GM12864 (cell line): Measurements from ENCODE around the gene CDK11A.
"Not testable (repeated sequence)": the region's sequence is repeated elsewhere in the genome, so short reads cannot be mapped to it uniquely, and the experiment has no call there.

ENCODE experiments used
- DNase-seq: peaks from one replicate; pipeline ENCODE4 v3.0.0-alpha.2; 2011; ENCODE audit warnings: low read depth
- H3K4me3 ChIP-seq: 2 replicates; pipeline ENCODE4 v1.5.1; 2011; ENCODE audit warnings: mild to moderate bottlenecking, low read depth, low read length, control low read depth
- TF ChIP-seq, protein P1 (sequence below): IDR thresholded peaks from 2 replicates; pipeline ENCODE4 v1.5.1; 2011; ENCODE audit warnings: low read depth, mild to moderate bottlenecking, moderate library complexity, low read length, control low read depth, inconsistent platforms; ENCODE audit errors: missing control alignments

The CDK11A gene

DNA sequence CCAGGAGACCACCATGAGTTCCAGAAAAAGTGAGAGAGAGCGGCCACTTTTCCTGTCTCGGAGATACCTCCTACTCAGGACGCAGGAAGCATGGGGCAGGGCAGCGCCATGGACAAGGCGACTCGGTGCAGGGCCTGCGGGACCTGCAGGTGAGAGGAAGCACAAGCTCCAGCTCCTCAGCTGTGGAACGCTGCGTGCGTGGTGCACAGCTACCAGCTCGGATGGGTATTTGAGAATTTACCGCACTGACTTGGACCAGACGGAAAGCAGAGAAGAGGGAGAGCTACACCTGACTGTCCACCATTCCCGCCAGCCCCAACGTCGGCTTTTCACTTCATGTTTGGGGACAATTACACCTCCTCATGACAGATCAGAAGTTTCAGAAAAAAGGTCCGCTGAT, 8.2 kb upstream of the CDK11A start:
- no peak for DNase-seq
- TF ChIP-seq, protein P1, sequence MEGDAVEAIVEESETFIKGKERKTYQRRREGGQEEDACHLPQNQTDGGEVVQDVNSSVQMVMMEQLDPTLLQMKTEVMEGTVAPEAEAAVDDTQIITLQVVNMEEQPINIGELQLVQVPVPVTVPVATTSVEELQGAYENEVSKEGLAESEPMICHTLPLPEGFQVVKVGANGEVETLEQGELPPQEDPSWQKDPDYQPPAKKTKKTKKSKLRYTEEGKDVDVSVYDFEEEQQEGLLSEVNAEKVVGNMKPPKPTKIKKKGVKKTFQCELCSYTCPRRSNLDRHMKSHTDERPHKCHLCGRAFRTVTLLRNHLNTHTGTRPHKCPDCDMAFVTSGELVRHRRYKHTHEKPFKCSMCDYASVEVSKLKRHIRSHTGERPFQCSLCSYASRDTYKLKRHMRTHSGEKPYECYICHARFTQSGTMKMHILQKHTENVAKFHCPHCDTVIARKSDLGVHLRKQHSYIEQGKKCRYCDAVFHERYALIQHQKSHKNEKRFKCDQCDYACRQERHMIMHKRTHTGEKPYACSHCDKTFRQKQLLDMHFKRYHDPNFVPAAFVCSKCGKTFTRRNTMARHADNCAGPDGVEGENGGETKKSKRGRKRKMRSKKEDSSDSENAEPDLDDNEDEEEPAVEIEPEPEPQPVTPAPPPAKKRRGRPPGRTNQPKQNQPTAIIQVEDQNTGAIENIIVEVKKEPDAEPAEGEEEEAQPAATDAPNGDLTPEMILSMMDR = no peak
- H3K4me3 ChIP-seq = no peak overlapping the region

DNA sequence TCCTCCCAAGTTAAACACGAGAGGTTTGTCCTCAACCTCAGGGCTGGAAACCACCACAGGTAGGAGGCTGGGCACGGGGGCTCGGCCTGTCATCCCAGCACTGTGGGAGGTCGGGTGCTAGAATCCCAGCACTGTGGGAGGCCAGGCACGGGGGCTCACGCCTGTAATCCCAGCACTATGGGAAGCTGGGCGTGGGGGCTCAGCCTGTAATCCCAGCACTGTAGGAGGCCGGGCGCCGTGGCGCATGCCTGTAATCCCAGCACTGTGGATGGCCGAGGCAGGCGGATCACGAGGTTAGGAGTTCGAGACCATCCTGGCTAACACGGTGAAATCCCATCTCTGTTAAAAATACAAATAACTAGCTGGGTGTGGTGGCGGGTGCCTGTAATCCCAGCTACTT, 6.7 kb upstream of the CDK11A start:
- no peak for DNase-seq
- H3K4me3 ChIP-seq = no peak overlapping the region
- TF ChIP-seq, protein P1 = no peak

DNA sequence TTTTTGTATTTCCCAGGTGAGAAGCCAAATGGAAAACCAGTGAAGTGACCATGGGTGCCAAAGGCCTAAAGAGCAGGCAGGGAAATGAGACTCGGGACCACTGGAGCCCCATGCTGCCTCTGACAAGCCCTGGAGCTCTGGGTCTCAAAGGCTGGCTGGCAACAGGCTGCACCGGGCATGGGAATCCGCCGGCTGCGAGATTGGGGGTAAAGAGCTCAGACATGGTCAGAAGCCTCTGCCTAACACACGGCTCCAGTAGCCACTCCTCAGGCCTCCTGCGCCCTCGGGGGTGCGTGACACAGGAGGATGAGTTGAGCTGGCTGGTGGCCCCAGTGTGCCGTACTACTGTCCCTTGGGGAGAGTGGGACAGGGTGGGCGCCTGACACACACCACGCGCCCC, 6.1 kb upstream of the CDK11A start:
- DNase-seq, H3K4me3 ChIP-seq: not testable (repeated sequence)

DNA sequence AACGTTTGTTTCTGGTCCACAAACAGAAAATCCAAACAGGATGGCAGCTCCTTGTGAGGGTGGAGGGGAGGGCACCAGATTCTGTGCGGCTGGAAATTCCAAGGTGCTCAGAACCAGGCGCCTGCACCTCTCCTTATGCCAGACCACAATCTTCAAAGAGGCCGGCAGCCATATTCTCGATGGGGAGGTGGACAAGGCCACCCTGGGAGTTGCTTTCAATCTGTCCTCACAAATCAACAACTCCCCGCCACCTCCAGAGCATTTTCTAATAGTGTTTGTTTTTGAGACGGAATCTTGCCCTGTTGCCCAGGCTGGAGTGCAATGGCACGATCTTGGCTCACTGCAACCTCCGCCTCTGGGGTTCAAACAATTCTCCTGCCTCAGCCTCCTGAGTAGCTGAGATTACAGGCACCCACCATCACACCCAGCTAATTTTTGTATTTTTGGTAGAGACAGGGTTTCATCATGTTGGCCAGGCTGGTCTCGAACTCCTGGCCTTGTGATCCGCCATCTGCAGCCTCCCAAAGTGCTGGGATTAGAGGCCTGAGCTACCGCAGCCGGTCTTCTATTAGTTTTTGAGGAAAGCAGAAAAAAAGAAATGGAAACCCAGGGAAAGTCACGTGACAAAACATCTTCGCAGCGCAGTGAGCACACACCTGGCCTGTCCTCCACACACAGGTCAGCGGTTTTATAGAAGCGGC, 5.1 kb upstream of the CDK11A start:
- DNase-seq, H3K4me3 ChIP-seq: not testable (repeated sequence)

DNA sequence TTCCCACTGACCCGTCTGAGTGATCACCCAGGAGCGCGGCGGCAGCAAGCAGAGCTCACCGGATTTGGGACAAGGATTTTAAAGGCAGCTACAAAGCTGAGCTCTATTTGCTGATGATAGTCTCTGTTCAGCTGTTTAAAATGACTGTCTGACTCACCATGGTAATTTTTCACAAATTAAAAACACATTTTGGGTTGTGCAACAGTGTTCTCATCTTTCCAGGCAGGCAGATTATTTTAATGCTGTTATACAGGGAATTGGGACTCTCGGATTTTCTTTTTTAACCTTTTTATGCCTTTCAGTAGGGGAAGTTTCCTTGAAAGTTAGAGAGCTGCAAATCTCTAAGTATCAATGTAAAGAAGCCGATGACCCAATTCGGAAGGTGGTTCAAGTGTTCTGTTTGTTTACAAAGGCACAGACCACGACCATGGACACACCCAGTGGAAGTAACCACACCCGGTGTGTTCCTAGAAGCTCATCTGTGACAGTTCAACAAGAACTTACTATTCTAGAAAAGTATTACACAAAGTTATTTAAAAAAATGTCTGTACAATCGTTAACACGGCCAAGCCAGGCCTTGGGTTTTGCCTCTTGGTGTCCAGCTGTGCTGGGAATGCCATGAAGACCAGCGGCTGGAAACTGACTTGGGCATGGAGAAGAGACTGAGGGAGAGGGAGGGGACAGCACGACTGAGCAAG, 4.3 kb upstream of the CDK11A start:
- H3K4me3 ChIP-seq = not testable (repeated sequence)

DNA sequence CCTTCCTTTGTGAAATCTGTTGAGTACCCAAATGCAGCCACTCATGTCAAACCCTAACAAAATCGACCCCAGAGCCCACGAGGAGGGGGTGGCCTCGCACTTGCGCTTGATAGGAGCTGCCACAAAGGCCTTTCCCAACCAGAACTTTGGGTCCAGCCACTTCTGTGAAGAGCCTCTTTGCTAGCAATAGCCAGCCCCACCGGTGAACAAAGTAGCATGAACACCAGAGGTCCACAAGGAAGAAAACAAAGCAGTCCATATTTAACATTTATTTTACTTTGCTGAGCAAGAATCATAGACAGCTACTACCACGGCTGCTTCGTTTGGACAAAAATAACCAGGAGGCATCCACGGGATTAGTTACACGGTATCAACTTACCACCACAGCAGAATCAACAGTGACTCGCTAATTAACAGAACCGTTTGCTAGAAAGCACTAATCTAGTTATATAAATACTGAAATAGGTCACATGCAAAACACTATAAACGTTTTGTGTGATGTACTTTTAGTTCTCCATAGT, 3.0 kb upstream of the CDK11A start:
- not testable (repeated sequence) for H3K4me3 ChIP-seq

More for the DNA sequence above, 4.3 kb upstream of the CDK11A start:
- DNase-seq = peak; percentile 24

DNA sequence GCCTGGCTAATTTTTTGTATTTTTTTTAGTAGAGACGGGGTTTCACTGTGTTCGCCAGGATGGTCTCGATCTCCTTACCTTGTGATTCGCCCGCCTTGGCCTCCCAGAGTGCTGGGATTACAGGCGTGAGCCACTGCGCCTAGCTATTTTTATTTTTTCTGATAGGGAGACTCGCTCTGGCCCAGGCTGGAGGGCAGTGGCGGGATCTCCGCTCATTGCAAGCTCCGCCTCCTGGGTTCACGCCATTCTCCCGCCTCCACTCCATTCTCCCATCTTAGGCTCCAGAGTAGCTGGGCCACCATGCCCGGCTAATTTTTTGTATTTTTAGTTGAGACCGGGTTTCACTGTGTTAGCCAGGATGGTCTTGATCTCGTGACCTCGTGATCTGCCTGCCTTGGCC, 1.9 kb upstream of the CDK11A start:
- DNase-seq, H3K4me3 ChIP-seq: not testable (repeated sequence)

More for the DNA sequence above, 3.0 kb upstream of the CDK11A start:
- DNase-seq = not testable (repeated sequence)

DNA sequence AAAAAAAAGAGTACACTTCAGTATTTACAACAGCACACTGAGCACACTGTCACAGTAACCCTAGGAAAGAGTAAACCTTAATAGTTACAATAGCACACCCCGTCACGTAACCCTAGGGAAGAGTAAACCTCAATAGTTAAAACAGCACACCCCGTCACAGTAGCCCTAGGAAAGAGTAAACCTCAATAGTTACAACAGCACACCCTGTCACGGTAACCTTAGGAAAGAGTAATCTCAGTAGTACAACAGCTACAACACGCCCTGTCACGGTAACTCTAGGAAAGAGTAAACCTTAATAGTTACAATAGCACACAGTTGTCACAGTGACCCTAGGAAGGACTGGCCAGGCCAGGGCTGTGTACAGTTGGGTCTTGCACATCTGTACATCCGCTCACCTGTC, 3.0 kb downstream of the CDK11A start:
- no peak overlapping the region for H3K4me3 ChIP-seq
- DNase-seq = no peak
- TF ChIP-seq, protein P1 = no peak

DNA sequence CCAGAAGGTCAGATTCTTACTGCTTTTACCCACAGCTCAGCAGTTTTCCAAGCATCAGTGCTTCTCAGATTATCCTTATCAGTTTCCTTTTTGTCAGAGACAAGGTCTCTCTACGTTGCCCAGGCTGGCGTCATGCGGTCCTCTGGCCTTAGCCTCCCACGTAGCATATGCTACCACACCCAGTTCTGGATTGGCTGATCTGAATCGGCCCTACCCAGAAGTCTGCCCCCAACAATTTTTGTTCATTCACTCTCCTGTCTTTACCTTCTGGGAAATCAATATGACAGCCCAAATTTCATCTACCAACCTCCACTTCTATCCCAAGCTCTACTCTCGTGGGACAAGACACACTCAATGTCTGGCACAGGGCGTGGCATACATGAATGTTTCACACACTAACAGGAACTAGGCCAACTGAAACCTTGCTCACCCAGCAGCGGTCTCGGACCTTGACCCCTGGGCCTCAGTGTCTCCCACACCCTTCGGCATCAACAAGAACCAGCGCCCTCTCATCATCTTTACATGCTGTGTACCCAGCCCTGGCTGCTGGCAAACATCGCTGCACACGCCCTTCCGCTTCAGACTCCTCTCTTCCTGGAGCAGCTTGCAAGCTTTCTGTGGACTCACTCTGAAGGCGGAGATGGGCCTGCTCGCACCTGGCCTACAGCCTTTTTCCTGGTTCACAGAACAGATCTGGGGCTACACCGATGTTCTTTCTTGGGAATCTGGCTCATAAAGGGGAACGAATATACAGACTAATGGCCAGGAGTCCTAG, 8.9 kb downstream of the CDK11A start:
- DNase-seq, H3K4me3 ChIP-seq: not testable (repeated sequence)

DNA sequence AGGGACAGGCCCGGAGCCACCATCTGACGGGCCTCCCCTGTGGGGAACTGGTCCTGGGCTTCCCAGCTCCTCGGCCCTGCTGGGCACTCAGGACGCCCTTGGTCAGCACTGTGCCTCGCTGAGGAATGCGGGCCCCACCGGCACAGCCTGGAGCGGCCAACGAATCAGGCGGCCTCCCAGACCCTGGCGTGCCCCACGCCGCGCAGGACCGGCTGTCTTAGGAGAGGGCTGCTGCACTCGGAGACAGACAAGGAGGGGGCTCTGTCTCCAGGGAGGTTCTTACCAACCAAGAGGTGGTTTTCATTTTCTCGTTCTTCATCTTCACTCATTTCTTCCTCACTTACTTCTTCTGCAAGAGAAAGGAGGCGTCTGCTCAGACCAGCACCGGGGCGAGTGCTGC, 16.3 kb downstream of the CDK11A start:
- H3K4me3 ChIP-seq, DNase-seq: not testable (repeated sequence)

DNA sequence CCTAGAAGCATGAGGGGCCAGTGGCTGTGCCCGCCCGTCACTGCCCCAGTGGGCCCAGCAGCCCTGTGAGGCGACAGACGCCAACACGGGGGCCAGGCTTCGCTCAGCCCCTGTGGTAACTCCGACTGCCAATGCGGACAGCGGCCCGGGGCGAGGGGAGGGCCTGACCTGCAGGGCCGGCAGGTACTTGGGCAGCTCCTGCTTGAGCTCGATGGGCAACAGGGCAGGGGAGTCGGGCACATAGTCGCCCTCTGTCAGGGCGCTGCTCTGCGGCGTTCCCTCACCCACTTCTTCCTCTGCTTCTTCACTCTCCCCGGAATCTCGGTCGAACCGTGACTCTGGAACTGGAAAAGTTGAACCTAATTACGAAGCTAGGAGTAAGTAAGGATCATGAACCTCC, 16.9 kb downstream of the CDK11A start:
- DNase-seq, H3K4me3 ChIP-seq: not testable (repeated sequence)

DNA sequence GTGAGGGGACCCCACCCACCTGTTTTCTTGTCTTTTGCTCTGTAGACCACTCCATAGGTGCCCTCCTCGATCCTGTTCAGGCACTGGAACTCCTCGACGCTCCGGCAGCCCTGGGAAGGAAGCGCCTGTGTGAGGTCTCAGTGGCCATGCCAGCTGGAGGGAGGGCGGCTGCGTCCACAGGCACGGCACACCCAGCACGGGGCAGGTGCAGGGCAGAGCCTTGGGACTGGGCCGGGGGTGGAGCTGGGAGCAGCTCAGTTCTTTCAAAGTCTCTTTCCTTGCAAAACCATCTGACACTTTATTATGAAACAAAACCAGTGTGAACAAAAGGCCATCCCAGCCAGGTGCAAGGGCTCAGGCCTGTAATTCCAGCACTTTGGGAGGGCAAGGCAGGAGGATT, 18.5 kb downstream of the CDK11A start:
- not testable (repeated sequence) for DNase-seq, H3K4me3 ChIP-seq

DNA sequence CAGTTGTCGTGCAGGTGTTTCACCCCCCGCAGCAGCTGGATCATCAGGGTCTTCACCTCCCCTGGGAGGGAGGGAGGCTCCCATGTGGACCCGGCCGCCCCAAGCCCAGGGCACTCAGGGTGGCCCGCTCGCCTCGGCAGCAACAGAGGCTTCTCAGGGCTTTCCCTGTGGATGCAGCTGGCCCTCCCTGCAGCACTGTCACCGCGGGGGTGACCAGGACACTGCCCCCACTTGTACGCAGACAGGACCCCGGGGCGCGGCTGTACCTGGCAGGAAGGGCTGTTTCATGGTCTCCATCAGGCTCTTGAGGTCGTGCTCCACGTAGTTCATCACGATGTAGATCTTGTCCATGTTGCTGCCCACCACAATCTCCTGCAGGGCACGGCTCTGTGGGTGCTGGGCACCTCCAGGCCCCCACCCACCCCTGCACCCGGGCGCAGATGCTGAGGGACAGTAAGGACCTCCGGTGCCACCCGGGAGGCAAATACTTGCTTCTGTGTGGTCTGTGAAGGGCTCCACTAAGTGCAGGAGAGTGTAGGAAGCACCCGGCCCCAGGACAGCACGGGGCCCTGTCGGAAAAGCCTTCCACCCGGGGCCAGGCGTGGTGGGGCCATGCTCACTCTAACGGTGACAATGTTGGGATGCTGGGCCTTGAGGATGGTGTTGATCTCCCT, 19.7 kb downstream of the CDK11A start:
- not testable (repeated sequence) for H3K4me3 ChIP-seq, DNase-seq
